Measurements from ENCODE around the gene GJB1.

The GJB1 gene

DNA sequence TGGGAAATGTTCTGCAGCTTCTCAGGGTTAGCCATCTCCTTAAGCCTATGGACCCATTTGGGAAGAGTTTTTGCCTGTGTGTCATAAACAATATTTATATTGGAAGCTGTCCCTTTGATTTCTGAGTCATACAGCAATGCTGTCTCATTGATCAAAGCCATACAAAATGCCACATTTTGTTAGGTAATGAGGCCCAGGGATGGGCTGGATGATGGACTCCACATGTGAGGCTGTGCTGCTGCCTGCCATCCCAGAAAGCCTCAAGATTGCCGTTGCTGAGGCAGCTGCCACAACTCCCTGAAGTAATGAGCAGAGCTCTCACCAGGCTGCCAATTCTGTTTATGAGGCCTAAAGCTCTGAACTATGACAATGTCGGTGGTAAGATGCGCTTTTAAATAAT is 12.2 kb upstream of the GJB1 start:
- H3K4me3 ChIP-seq (ENCODE audit: low read depth, low read length): no peak overlapping the region
- TF ChIP-seq, protein P1, sequence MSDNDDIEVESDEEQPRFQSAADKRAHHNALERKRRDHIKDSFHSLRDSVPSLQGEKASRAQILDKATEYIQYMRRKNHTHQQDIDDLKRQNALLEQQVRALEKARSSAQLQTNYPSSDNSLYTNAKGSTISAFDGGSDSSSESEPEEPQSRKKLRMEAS (IDR thresholded peaks at IDR 0.05; ENCODE audit: low read depth, low read length): no peak
- no peak for TF ChIP-seq POLR2A (IDR thresholded peaks at IDR 0.05; ENCODE audit: extremely low read depth, insufficient read length)
- TF ChIP-seq CTCF (IDR thresholded peaks at IDR 0.05; ENCODE audit: low read depth, low read length): no peak
- TF ChIP-seq MYC (IDR thresholded peaks at IDR 0.05; ENCODE audit: low read depth, low read length): no peak
- DNase-seq (ENCODE audit: low read depth): no peak

DNA sequence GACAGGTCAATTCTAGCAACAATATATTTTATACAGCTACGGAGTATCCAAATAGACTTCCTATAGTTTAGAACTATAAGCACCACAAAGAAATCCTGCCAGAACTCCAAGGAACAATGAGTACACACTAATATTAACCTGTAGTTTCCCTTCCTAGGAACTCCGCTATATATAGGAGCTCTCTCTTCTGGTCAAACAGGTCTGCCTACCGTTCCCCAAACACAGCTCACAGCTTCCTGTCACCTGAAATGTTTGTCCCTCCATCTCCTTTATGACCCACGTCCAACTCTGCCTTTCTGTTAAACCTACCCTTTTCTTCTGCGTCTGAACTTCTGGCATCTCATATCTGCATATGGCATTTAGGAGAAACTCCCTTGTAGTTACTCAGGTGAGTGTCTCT is 10.5 kb upstream of the GJB1 start:
- H3K4me3 ChIP-seq (ENCODE audit: low read depth, low read length): no peak overlapping the region
- no peak for DNase-seq (ENCODE audit: low read depth)
- TF ChIP-seq POLR2A (IDR thresholded peaks at IDR 0.05; ENCODE audit: extremely low read depth, insufficient read length) (no peak), MYC (IDR thresholded peaks at IDR 0.05; ENCODE audit: low read depth, low read length) (no peak), CTCF (IDR thresholded peaks at IDR 0.05; ENCODE audit: low read depth, low read length) (no peak)
- TF ChIP-seq, protein P1 (IDR thresholded peaks at IDR 0.05; ENCODE audit: low read depth, low read length): no peak

GRCh38 chrX:71214152-71214551 is 8.9 kb upstream of the GJB1 start:
- H3K4me3 ChIP-seq (ENCODE audit: low read depth, low read length): no peak overlapping the region
- DNase-seq (ENCODE audit: low read depth): no peak
- TF ChIP-seq MYC (IDR thresholded peaks at IDR 0.05; ENCODE audit: low read depth, low read length) (no peak), CTCF (IDR thresholded peaks at IDR 0.05; ENCODE audit: low read depth, low read length) (no peak), POLR2A (IDR thresholded peaks at IDR 0.05; ENCODE audit: extremely low read depth, insufficient read length) (no peak)
- TF ChIP-seq, protein P1 (IDR thresholded peaks at IDR 0.05; ENCODE audit: low read depth, low read length): no peak

DNA sequence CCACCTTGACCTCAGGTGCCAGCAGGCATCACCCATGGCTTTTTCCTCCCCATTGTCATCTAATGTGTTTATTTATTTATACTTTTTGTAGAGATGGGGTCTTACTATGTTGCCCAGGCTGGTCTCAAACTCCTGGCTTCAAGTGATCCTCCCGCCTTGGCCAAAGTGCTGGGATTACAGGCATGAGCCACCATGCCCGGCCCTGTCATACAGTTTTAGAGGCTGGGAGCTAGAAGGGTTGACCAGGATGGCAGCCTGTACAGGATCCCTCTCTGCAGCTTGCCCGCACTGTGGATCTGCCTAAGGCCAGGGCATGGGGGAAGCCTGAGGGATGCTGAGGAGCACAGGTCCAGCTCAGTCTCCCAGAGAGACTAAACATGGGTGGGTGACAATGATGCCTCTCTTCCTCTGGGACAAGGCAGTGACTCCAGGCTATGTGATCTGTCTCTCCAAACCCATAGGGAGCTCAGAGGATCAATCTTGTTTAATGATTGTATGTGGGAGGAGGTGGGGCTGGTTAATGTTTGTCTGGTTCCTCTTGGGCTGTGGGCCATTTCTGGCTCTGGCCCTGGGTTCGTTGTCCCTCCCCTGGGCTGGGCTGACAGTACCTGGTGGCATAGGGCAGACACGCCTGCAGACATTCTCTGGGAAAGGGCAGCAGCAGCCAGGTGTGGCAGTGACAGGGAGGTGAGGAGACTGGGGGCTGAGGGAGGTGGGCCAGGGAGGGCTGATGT is 8.3 kb upstream of the GJB1 start:
- DNase-seq (ENCODE audit: low read depth): no peak
- TF ChIP-seq CTCF (IDR thresholded peaks at IDR 0.05; ENCODE audit: low read depth, low read length): no peak
- no peak for TF ChIP-seq POLR2A (IDR thresholded peaks at IDR 0.05; ENCODE audit: extremely low read depth, insufficient read length)
- TF ChIP-seq, protein P1 (IDR thresholded peaks at IDR 0.05; ENCODE audit: low read depth, low read length): no peak
- no peak for TF ChIP-seq MYC (IDR thresholded peaks at IDR 0.05; ENCODE audit: low read depth, low read length)
- H3K4me3 ChIP-seq (ENCODE audit: low read depth, low read length): no peak overlapping the region

- DNase-seq (ENCODE audit: low read depth): no peak
- H3K4me3 ChIP-seq (ENCODE audit: low read depth, low read length): no peak overlapping the region
- no peak for TF ChIP-seq CTCF (IDR thresholded peaks at IDR 0.05; ENCODE audit: low read depth, low read length)
- TF ChIP-seq MYC (IDR thresholded peaks at IDR 0.05; ENCODE audit: low read depth, low read length): no peak
- no peak for TF ChIP-seq POLR2A (IDR thresholded peaks at IDR 0.05; ENCODE audit: extremely low read depth, insufficient read length)
- TF ChIP-seq, protein P1 (IDR thresholded peaks at IDR 0.05; ENCODE audit: low read depth, low read length): no peak
Observed at GRCh38 chrX:71215338-71215912, 7.6 kb upstream of the GJB1 start.
